Sigmoid colon (tissue), 4 donors: ENCODE data around the gene OR56A4.

Source experiments
- CTCF ChIP-seq, 4 experiments: fragments of 450-650 bp in 3 of 4; fragments of 200-600 bp in 1 of 4; IDR thresholded peaks; one replicate each; pipeline ENCODE4 v1.5.1; 2016 to 2019; ENCODE audit warnings: antibody characterized with exemption in 4 of 4, mild to moderate bottlenecking in 3 of 4, moderate library complexity in 2 of 4
- EP300 ChIP-seq, 4 donors: sonication (generic); formaldehyde crosslinking; IDR thresholded peaks; one replicate each; pipeline ENCODE4 v1.6.1; 2017; ENCODE audit warnings: antibody characterized with exemption in 4 of 4

- no peak for TF ChIP-seq CTCF (IDR thresholded peaks at IDR 0.05)
- TF ChIP-seq EP300 (IDR thresholded peaks at IDR 0.05) = no peak
Observed at GRCh38 chr11:6012035-6012668, 5.4 kb upstream of the OR56A4 start.
